GM12892 (cell line): ENCODE data around the gene CEMIP.

Experiments
- POLR2A ChIP-seq: IDR thresholded peaks from 2 replicates; pipeline ENCODE4 v1.6.1; 2011; ENCODE audit warnings: low read depth, low read length, control low read depth
- TAF1 ChIP-seq: IDR thresholded peaks from 2 replicates; pipeline ENCODE4 v1.6.1; 2011; ENCODE audit warnings: low read depth, mild to moderate bottlenecking, control low read depth, low read length, borderline replicate concordance

- TF ChIP-seq POLR2A (no peak), TAF1 (no peak)
Measured at GRCh38 chr15:80944818-80945217, 165.6 kb downstream of the CEMIP start.
